ENCODE results near the gene SERF2. TPM values are rescaled to one million over a fixed set of nuclear protein-coding genes. Genes with fewer than 3 reads are reported as not detected.
"Not testable (repeated sequence)": the region's sequence is repeated elsewhere in the genome, so short reads cannot be mapped to it uniquely, and the experiment has no call there.

The SERF2 gene
- 1,000 to 10,000 TPM in 1 of 4 donors, 100 to 1,000 TPM in 3; 542 to 1,015 (median 749) TPM for total RNA-seq

- no peak for TF ChIP-seq CTCF (IDR thresholded peaks at IDR 0.05; ENCODE audit: low read depth)
Measured at GRCh38 chr15:43791993-43792760, at the start of gene SERF2. Gene SERF2 (plus strand): TSS chr15:43792320. CDS start chr15:43792377, 57 bp downstream.

GRCh38 chr15:43746245-43746902, 45.7 kb upstream of the SERF2 start, which contains the start of gene PDIA3:
Gene PDIA3 (plus strand): TSS chr15:43746438. CDS start chr15:43746540, 102 bp downstream.
- not testable (repeated sequence) for TF ChIP-seq CTCF (IDR thresholded peaks at IDR 0.05; ENCODE audit: low read depth)

- TF ChIP-seq CTCF (IDR thresholded peaks at IDR 0.05; ENCODE audit: low read depth), result no peak
Measured at GRCh38 chr15:43748376-43748775, 43.7 kb upstream of the SERF2 start.

GRCh38 chr15:43749690-43750345, 42.3 kb upstream of the SERF2 start:
- TF ChIP-seq CTCF (IDR thresholded peaks at IDR 0.05; ENCODE audit: low read depth), result no peak

GRCh38 chr15:43751885-43752284, 40.2 kb upstream of the SERF2 start:
- TF ChIP-seq CTCF (IDR thresholded peaks at IDR 0.05; ENCODE audit: low read depth), result no peak

GRCh38 chr15:43762824-43763223, 29.3 kb upstream of the SERF2 start:
- no peak for TF ChIP-seq CTCF (IDR thresholded peaks at IDR 0.05; ENCODE audit: low read depth)
